CD4-positive, alpha-beta memory T cell (primary cell): Measurements from ENCODE around the gene BLVRA. TPM values are rescaled to one million over a fixed set of nuclear protein-coding genes. Genes with fewer than 3 reads are reported as not detected.
A peak's percentile ranks its signal among the peaks of the same experiment; 100 is the strongest.
"Not testable (repeated sequence)": the region's sequence is repeated elsewhere in the genome, so short reads cannot be mapped to it uniquely, and the experiment has no call there.

Experiments
- CTCF ChIA-PET: fragments of 350-600 bp; sonication (Branson Sonifier 250); formaldehyde crosslinking; loops from one replicate; lab custom pipeline; 2021; ENCODE audit warnings: inconsistent platforms; ENCODE audit not compliant: partially characterized antibody; lab: Charles Lee
- POLR2A ChIA-PET: fragments of 350-600 bp; sonication (Branson Sonifier 250); formaldehyde crosslinking; loops from one replicate; lab custom pipeline; 2021; ENCODE audit not compliant: partially characterized antibody; lab: Charles Lee
- DNase-seq, 5 donors: peaks; one replicate each; pipeline versions ENCODE4 v3.0.0 to v3.0.0-alpha.2; 2020 to 2022; ENCODE audit warnings: mixed read lengths in 1 of 5
- H3K27ac ChIP-seq: one replicate; pipeline ENCODE4 v1.7.0; 2013; ENCODE audit warnings: low read depth, low read length
- H3K27me3 ChIP-seq: 2 replicates; pipeline ENCODE4 v1.7.0; 2013; ENCODE audit warnings: mild to moderate bottlenecking, low read length, moderate library complexity; ENCODE audit not compliant: insufficient read depth
- H3K36me3 ChIP-seq: 2 replicates; pipeline ENCODE4 v1.7.0; 2013; ENCODE audit warnings: mild to moderate bottlenecking, low read length, moderate library complexity; ENCODE audit not compliant: insufficient read depth
- H3K4me1 ChIP-seq: 2 replicates; pipeline ENCODE4 v1.7.0; 2013; ENCODE audit warnings: mild to moderate bottlenecking, low read length, moderate library complexity; ENCODE audit not compliant: insufficient read depth
- H3K4me3 ChIP-seq, 2 donors: one replicate each; pipeline ENCODE4 v1.7.0; 2013; ENCODE audit warnings: low read length in 2 of 2, mild to moderate bottlenecking in 1 of 2
- H3K9me3 ChIP-seq, 2 donors: one replicate each; pipeline ENCODE4 v1.7.0; 2013; ENCODE audit warnings: low read length in 2 of 2, control low read depth in 1 of 2; ENCODE audit not compliant: control insufficient read depth in 1 of 2
- H3K27ac Mint-ChIP-seq, 7 donors: one replicate each; pipeline ENCODE4 v1.8.0; 2020 to 2021; ENCODE audit warnings: mixed read lengths in 7 of 7, mild to moderate bottlenecking in 6 of 7, inconsistent platforms in 3 of 7, moderate library complexity in 3 of 7
- H3K27me3 Mint-ChIP-seq, 2 donors: one replicate each; pipeline ENCODE4 v1.8.0; 2020 to 2021; ENCODE audit warnings: mixed read lengths in 2 of 2
- H3K36me3 Mint-ChIP-seq, 2 donors: one replicate each; pipeline ENCODE4 v1.8.0; 2020 to 2021; ENCODE audit warnings: mixed read lengths in 2 of 2, inconsistent platforms in 1 of 2, mild to moderate bottlenecking in 1 of 2
- H3K4me1 Mint-ChIP-seq, 4 donors: one replicate each; pipeline ENCODE4 v1.8.0; 2020 to 2021; ENCODE audit warnings: mixed read lengths in 4 of 4, mild to moderate bottlenecking in 1 of 4
- H3K4me3 Mint-ChIP-seq, 8 donors: one replicate each; pipeline ENCODE4 v1.8.0; 2020 to 2021; ENCODE audit warnings: mixed read lengths in 8 of 8, mild to moderate bottlenecking in 7 of 8, moderate library complexity in 6 of 8, inconsistent platforms in 3 of 8
- H3K9me3 Mint-ChIP-seq, 8 donors: one replicate each; pipeline ENCODE4 v1.8.0; 2020 to 2021; ENCODE audit warnings: mixed read lengths in 8 of 8, mild to moderate bottlenecking in 5 of 8, inconsistent platforms in 3 of 8, moderate library complexity in 1 of 8
- intact Hi-C: fragments of 100-400 bp; cut with micrococcal nuclease; formaldehyde crosslinking; loops from one replicate; pipeline ENCODE4 v1.15.1; 2023
- polyA plus RNA-seq, 2 donors: library from polyadenylated mRNA; unstranded; fragments of 300-500 nt; fragmentation: Illumina TruSeq; gene quantifications; one replicate each; pipeline ENCODE4 v1.2.3, GENCODE V29; 2021
- total RNA-seq, 2 experiments: library from RNA; stranded (reverse); gene quantifications; one replicate each; pipeline ENCODE4 v1.2.3, GENCODE V29; 2021

The BLVRA gene
- total and polyA plus RNA-seq, 4 experiments from 2014 or later = 18.1 to 105 (median 45.7) TPM

DNA sequence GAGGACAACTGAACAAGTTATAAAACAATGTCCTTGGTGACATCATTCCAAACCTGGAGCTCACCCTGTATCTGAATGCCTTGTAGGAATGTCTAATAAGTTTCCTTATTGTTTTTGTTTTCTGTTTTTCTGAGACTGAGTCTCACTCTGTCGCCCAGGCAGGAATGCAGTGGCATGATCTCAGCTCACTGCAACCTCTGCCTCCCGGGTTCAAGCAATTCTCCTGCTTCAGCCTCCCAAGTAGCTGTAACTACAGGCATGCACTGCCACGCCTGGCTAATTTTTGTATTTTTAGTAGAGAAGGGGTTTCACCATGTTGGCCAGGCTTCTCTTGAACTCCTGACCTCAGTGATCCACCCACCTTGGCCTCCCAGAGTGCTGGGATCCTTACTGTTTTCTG is 27.0 kb upstream of the BLVRA start:
- H3K9me3 ChIP-seq, H3K27me3 Mint-ChIP-seq, H3K36me3 ChIP-seq, POLR2A ChIA-PET, H3K27me3 ChIP-seq, DNase-seq, H3K27ac ChIP-seq, intact Hi-C loops, H3K4me3 ChIP-seq, H3K27ac Mint-ChIP-seq, H3K9me3 Mint-ChIP-seq: not testable (repeated sequence)
- peaks cover 33% of the 10 kb centered on the region for H3K4me1 ChIP-seq
- CTCF ChIA-PET = interaction anchor here (1.4 kb wide), 1 partner anchor 114 kb away, joined by 3 read pairs; no protein-coding TSS in a partner anchor
- Mint-ChIP-seq H3K36me3 (peaks cover 0 to 12% of the 10 kb centered on the region in 2 donors), H3K4me3 (peak overlapping the region in 1 of 8 donors; percentile 42), H3K4me1 (peaks cover 22 to 38% (median 26%) of the 10 kb centered on the region in 4 donors)

DNA sequence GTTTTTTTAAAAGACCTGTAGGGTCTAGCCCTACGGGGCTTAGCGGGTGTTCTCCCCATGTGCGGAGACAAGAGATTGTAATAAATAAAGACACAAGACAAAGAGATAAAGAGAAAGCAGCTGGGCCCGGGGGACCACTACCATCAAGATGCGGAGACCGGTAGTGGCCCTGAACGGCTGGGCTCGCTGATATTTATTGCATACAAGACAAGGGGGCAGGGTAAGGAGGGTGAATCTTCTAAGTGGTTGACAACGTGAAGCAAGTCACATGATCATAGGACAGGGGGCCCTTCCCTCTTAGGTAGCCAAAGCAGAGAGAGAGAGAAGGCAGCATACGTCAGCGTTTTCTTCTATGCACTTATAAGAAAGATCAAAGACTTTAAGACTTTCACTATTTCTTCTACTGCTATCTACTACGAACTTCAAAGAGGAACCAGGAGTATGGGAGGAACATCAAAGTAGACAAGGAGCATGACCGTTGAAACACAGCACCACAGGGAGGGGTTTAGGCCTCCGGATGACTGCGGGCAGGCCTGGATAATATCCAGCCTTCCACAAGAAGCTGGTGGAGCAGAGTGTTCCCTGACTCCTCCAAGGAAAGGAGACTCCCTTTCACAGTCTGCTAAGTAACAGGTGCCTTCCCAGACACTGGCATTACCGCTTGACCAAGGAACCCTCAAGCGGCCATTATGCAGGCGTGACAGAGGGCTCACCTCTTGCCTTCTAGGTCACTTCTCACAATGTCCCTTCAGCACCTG is 23.7 kb upstream of the BLVRA start:
- H3K27ac ChIP-seq, H3K27me3 Mint-ChIP-seq, H3K9me3 ChIP-seq, H3K9me3 Mint-ChIP-seq, H3K36me3 Mint-ChIP-seq, H3K36me3 ChIP-seq, DNase-seq, intact Hi-C loops, H3K27me3 ChIP-seq, POLR2A ChIA-PET, H3K4me3 ChIP-seq, H3K4me1 Mint-ChIP-seq, H3K4me1 ChIP-seq: not testable (repeated sequence)
- CTCF ChIA-PET = interaction anchor here (0.9 to 3.9 kb wide), 4 partner anchors 14 to 153 kb away, joined by 3 to 18 read pairs (median 6); partner anchors contain the start of gene STK17A
- peak overlapping the region in 6 of 8 donors; percentile 27 to 59 (median 40) for H3K4me3 Mint-ChIP-seq
- H3K27ac Mint-ChIP-seq = peak overlapping the region in 4 of 7 donors; percentile 5 to 68 (median 42)

DNA sequence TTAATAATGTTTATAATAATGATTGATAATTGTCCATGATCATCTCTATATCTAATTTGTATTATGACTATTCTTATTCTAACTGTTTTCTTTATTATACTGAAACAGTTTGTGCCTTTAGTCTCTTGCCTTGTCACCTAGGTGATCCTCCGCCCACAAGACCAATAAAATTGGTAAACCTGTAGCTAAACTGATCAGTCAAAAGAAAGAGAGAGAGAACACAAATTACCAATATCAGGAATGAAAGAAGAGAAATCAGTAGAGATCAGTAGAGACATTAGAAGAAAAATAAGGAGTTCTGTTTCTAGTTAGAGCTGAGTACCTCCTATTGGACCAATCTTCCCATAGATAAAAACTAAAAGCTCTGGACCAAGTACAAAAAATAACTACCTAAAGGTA is 23.1 kb upstream of the BLVRA start:
- H3K27ac Mint-ChIP-seq = no peak overlapping the region
- H3K9me3 Mint-ChIP-seq = no peaks in the 10 kb centered on the region
- Histone ChIP-seq H3K27me3 (no peaks in the 10 kb centered on the region), H3K4me3 (no peak overlapping the region), H3K9me3 (no peaks in the 10 kb centered on the region), H3K36me3 (no peaks in the 10 kb centered on the region), H3K4me1 (peaks cover under 1% of the 10 kb centered on the region), H3K27ac (no peak overlapping the region)
- no peak overlapping the region for H3K4me3 Mint-ChIP-seq
- ChIA-PET POLR2A (no interaction called here), CTCF (interaction anchor here (0.9 to 3.9 kb wide), 4 partner anchors 14 to 153 kb away, joined by 3 to 18 read pairs (median 6); partner anchors contain the start of gene STK17A)
- H3K27me3 Mint-ChIP-seq = peaks cover 0 to 1% of the 10 kb centered on the region in 2 donors
- intact Hi-C loops = no loop called here
- peaks cover 0 to 5% (median 4%) of the 10 kb centered on the region in 4 donors for H3K4me1 Mint-ChIP-seq
- no peak for DNase-seq
- H3K36me3 Mint-ChIP-seq = no peaks in the 10 kb centered on the region

DNA sequence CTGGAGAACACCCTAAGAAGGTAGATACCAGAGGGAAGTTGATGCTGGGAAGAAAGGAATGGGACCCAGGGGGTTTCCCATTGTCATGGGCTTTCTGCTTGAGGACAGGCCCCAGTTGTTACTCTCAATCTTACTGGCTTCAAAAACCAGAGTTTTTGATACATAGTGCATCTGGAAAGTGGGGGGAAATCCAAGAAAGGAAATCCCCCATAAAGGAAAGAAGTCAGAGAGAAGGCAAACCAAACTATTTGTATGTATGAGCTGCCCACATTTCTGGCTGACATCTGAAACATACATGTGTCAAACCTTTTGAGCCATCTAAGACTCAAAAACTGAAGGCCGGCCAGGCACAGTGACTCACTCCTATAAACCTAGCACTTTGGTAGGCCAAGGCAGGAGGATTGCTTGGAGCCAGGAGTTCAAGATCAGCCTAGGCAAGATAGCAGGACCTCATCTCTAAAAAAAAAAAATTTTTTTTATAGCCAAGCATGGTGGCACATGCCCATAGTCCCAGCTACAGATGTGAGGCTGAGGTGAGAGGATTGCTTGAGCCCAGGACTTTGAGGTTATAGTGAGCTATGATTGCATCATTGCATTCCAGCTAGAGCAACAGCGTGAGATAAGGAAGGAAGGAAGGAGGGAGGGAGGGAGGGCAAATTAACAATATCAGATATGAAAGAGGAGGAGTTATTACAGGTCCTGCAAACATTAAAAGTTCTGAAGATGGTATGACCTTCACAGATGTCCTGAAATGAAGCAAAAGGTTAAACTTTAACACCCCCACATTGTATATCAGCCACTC is 22.5 kb upstream of the BLVRA start:
- peaks cover 0 to 5% (median 4%) of the 10 kb centered on the region in 4 donors for H3K4me1 Mint-ChIP-seq
- ChIA-PET CTCF (interaction anchor here (0.7 to 3.9 kb wide), 6 partner anchors 15 to 154 kb away, joined by 3 to 18 read pairs (median 4); partner anchors contain the start of gene STK17A), POLR2A (no interaction called here)
- H3K4me3 Mint-ChIP-seq = no peak overlapping the region
- H3K27ac Mint-ChIP-seq = peak overlapping the region in 1 of 7 donors; percentile 3
- H3K36me3 ChIP-seq = no peaks in the 10 kb centered on the region
- no peaks in the 10 kb centered on the region for H3K4me1 ChIP-seq
- H3K4me3 ChIP-seq = no peak overlapping the region
- DNase-seq = no peak
- no peaks in the 10 kb centered on the region for H3K9me3 Mint-ChIP-seq
- H3K27me3 Mint-ChIP-seq = peaks cover 0 to 1% of the 10 kb centered on the region in 2 donors
- no peaks in the 10 kb centered on the region for H3K9me3 ChIP-seq
- H3K27me3 ChIP-seq = no peaks in the 10 kb centered on the region
- H3K36me3 Mint-ChIP-seq = no peaks in the 10 kb centered on the region
- no peak overlapping the region for H3K27ac ChIP-seq
- intact Hi-C loops = no loop called here

DNA sequence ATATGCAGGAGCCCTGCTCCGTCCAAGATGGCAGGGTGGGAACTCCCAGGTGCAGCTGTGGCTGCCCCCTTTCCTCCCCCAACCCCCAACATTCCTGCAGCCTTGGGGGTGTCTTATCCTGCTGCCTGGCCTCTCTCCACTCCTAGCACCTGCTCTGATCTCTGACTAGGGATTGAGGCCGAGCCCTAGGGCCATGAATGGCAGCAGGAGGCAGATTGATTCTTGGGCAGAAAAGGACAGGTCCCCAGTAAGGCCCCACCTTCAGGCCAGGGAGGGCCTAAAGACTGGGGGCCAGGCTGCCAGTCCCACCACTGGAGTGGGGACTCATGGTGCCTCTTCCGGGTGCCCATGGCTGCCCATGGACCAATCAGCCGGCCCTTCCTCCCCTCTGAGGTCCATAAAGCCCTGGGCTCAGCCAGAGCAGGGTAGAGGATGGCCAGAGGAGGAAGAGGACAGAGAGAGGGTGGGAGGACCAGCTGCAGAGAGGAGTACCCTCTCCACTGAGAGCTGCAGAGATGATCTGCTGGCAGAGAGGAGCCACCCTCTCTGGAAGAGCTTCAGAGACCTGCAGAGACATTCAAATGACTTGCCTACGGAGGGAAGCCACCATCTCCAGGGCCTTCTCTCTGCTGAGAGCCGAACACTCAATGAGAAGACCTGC is 20.9 kb upstream of the BLVRA start:
- intact Hi-C loops = no loop called here
- CTCF ChIA-PET = no interaction called here
- H3K9me3 ChIP-seq = no peaks in the 10 kb centered on the region
- no peaks in the 10 kb centered on the region for H3K4me1 ChIP-seq
- no peaks in the 10 kb centered on the region for H3K9me3 Mint-ChIP-seq
- no peaks in the 10 kb centered on the region for H3K36me3 Mint-ChIP-seq
- H3K27me3 ChIP-seq = no peaks in the 10 kb centered on the region
- H3K36me3 ChIP-seq = no peaks in the 10 kb centered on the region
- H3K4me3 ChIP-seq = no peak overlapping the region
- POLR2A ChIA-PET = interaction anchor here (0.8 kb wide), 1 partner anchor 38 kb away, joined by 3 read pairs; no protein-coding TSS in a partner anchor
- H3K4me1 Mint-ChIP-seq = peaks cover 0 to 5% (median 4%) of the 10 kb centered on the region in 4 donors
- no peak for DNase-seq
- no peak overlapping the region for H3K4me3 Mint-ChIP-seq
- H3K27ac ChIP-seq = no peak overlapping the region
- peaks cover 0 to 1% of the 10 kb centered on the region in 2 donors for H3K27me3 Mint-ChIP-seq
- H3K27ac Mint-ChIP-seq = peak overlapping the region in 1 of 7 donors; percentile 32

DNA sequence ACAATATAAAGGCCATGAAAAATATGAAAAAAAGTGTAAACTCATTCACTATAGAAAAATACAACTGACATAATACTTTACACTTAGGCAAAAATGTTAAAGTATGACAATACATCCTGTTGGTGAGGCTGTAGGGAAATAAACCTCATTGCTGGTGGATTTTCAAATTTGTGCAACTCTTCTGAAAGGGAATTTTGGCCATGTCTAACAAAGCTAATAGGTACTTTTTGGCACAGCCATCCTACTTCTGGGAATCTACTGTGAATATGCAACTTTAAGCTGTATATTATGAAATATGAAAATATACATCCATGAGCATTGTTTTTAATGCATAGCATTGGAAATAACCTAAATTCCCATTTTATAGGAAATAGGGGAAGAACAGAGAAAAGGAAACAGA is 15.8 kb upstream of the BLVRA start:
- H3K27ac Mint-ChIP-seq = no peak overlapping the region
- H3K4me3 Mint-ChIP-seq = no peak overlapping the region
- Histone ChIP-seq H3K27ac (no peak overlapping the region), H3K4me3 (no peak overlapping the region), H3K36me3 (no peaks in the 10 kb centered on the region), H3K9me3 (no peaks in the 10 kb centered on the region), H3K27me3 (no peaks in the 10 kb centered on the region), H3K4me1 (no peaks in the 10 kb centered on the region)
- POLR2A ChIA-PET = no interaction called here
- no peaks in the 10 kb centered on the region for H3K9me3 Mint-ChIP-seq
- H3K4me1 Mint-ChIP-seq = no peaks in the 10 kb centered on the region
- CTCF ChIA-PET = interaction anchor here (1.0 to 1.6 kb wide), 3 partner anchors 20 to 160 kb away, joined by 3 to 4 read pairs (median 4); partner anchors contain the start of gene STK17A
- intact Hi-C loops = no loop called here
- peaks cover 1 to 2% of the 10 kb centered on the region in 2 donors for H3K27me3 Mint-ChIP-seq
- no peaks in the 10 kb centered on the region for H3K36me3 Mint-ChIP-seq
- DNase-seq = no peak
